DLD1 (cell line): Measurements from ENCODE around the gene GOLPH3.

Source experiments
- in situ Hi-C: cut with HindIII; loops from 2 replicates; pipeline ENCODE4 v1.10.0; 2017; ENCODE audit warnings: low sequenced_read_pairs

Gene GOLPH3

GRCh38 chr5:32076699-32077695 is 97.1 kb downstream of the GOLPH3 start:
- in situ Hi-C loops = no loop called here
